HG02938 (cell line): Measurements from ENCODE around the gene CABP4.
"Not testable (repeated sequence)": the region's sequence is repeated elsewhere in the genome, so short reads cannot be mapped to it uniquely, and the experiment has no call there.

Experiments
- ATAC-seq: cut with Tn5 transposase; IDR thresholded peaks from one replicate; pipeline ENCODE4 v1.9.1; 2021; ENCODE audit warnings: mild to moderate bottlenecking, moderate library complexity; ENCODE audit not compliant: unreplicated experiment

The CABP4 gene

GRCh38 chr11:67418476-67419281 lies 36.5 kb upstream of the CABP4 start:
- ATAC-seq: no peak

DNA sequence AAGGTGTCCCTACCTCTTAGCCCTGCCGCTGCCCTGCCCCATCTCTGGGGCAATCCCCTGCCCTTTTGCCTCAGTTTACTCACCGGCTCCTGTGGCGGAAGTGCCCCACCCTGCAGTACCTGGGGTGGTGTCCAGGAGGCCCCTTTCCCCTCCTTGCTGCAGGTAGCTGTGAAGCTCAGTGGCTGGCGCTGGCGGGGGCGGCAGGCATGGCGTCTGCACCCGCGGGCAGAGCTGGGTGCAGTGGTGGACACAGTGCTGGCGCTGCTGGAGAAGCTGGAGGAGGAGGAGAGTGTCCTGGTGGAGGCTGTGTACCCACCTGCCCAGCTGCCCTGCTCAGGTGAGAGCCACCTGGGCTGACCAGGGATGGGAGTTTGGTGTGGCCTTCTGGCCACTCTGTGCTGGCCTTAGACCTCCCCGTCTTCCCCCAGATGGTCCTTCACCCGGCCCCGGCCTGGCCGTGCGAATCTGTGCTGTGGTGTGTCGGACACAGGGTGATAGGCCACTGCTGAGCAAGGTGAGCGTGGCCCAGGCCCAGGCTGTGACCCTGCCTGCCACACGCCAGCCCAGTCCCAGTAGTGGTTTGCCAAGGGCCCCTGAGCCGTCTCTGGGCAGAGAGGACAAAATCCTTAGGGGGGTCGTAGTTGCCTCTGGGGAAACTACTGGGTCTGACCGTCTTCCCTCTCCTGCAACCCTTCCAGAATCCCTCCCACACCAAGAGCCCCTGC lies 35.7 kb upstream of the CABP4 start:
- ATAC-seq: no peak

GRCh38 chr11:67420147-67420645 lies 35.0 kb upstream of the CABP4 start:
- ATAC-seq: no peak

- ATAC-seq: peak; percentile 58
Measured at GRCh38 chr11:67420646-67421429, 34.3 kb upstream of the CABP4 start.

GRCh38 chr11:67421430-67422031 lies 33.6 kb upstream of the CABP4 start:
- no peak for ATAC-seq

DNA sequence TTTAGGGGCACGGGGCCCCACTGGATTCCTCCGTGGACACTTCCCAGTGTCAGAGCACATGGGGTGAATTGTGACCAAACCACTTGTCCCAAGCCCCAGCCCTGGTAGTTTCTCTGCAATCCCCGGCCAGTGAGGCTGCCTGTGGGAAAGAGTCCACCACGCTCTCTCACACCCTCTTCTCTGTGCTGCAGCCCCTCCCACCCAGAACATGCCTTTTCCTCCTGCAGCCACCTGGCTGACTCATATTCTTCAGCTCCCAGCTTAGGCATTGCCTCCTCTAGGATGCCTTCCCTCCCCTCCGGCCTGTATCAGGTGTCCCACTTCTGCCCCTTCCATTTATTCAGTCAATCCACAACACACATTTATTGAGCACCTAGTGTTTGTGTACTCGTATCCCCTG lies 32.3 kb upstream of the CABP4 start:
- ATAC-seq: no peak

- no peak for ATAC-seq
Measured at GRCh38 chr11:67423466-67423865, 31.7 kb upstream of the CABP4 start.

GRCh38 chr11:67423891-67424613 lies 31.1 kb upstream of the CABP4 start:
- ATAC-seq: no peak

DNA sequence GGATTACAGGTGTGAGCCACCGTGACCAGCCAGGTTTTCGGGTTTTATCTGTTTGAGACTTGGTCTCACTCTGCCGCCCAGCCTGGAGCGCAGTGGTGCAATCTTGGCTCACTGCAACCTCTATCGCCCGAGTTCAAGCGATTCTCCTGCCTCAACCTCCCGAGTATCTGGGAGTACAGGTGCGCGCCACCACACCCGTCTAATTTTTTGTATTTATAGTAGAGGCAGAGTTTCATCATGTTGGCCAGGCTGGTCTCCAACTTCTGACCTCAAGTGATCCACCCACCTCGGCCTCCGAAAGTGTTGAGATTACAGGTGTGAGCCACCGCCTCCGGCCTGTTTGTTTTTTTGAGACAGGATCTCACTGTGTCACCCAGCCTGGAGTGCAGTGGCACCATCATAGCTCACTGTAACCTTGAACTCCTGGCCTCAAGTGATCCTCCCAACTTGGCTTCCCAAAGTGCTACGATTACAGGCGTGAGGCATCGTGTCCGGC lies 27.7 kb upstream of the CABP4 start:
- ATAC-seq: not testable (repeated sequence)

GRCh38 chr11:67428052-67429001 lies 26.8 kb upstream of the CABP4 start, which contains the start of gene RPS6KB2:
Gene RPS6KB2 (plus strand): TSS chr11:67428494. CDS start chr11:67428546, 52 bp downstream.
- ATAC-seq: peak; percentile 72

- no peak for ATAC-seq
Measured at GRCh38 chr11:67429038-67429668, 26.0 kb upstream of the CABP4 start.

DNA sequence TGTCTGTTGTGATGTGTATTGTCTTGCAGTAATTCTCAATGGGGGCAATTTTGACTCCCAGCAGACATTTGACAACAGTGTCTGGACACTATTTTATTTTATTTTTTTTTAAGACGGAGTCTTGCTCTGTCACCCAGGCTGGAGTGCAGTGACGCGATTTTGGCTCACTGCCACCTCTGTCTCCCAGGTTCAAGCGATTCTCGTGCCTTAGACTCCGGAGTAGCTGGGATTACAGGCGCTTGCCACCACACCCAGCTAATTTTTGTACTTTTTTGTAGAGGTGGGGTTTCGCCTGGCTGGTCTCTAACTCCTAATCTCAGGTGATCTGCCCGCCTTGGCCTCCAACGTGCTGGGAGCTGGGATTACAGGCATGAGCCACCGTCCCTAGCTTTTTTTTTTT lies 25.4 kb upstream of the CABP4 start:
- no peak for ATAC-seq

- no peak for ATAC-seq
Measured at GRCh38 chr11:67431346-67432249, 23.6 kb upstream of the CABP4 start.

DNA sequence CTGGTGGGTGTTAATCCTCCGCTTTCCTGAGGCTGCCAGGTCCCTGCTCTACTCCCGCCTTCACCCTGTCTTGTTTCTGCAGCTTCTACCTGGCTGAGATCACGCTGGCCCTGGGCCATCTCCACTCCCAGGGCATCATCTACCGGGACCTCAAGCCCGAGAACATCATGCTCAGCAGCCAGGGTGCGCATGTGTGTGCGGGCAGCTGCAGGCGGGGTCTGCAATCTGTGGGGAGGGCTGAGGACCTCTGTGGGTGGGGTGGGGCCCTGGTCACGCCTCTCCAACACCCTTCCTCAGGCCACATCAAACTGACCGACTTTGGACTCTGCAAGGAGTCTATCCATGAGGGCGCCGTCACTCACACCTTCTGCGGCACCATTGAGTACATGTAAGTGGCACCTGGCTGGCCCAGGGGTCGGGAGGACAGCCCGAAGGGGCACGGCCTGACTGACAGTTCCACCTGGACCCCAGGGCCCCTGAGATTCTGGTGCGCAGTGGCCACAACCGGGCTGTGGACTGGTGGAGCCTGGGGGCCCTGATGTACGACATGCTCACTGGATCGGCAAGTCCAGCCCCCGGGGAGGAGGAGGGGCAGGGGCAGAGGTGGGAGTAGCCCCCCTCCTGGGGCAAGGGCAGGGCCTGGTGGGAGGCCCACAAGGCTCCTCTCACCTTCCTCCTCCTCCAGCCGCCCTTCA lies 22.4 kb upstream of the CABP4 start:
- no peak for ATAC-seq

GRCh38 chr11:67433536-67434394 lies 21.4 kb upstream of the CABP4 start:
- ATAC-seq: no peak

- no peak for ATAC-seq
Measured at GRCh38 chr11:67434395-67434881, 20.7 kb upstream of the CABP4 start.
